Measurements from ENCODE around the gene CPM. TPM values are rescaled to one million over a fixed set of nuclear protein-coding genes. Genes with fewer than 3 reads are reported as not detected.

Gene CPM
- total and polyA plus RNA-seq, 10 donors, result 3.5 to 189 (median 52.5) TPM

DNA sequence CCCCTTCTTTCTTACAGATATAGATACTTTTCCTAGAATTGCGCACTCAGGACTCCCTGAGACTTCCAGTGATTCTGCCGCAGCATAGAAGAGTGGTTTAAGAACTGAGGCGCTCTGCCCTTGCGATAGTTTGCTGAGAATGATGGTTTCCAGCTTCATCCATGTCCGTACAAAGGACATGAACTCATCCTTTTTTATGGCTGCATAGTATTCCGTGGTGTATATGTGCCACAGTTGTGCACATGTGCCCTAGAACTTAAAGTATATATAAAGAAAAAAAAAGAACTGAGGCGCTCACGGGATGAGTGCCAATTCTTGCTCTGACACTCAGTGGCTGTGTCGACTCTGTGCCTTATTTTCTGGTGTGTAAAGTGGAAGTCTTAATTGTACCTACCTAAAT, 1.4 kb upstream of the CPM start:
- Histone ChIP-seq H3K9me3 (peaks cover 0 to 6% (median 0%) of the 10 kb centered on the region in 8 donors), H3K4me3 (no peak overlapping the region), H3K4me1 (peaks cover 4 to 34% (median 22%) of the 10 kb centered on the region in 6 donors), H3K36me3 (peaks cover 0 to under 1% (median 0%) of the 10 kb centered on the region in 6 donors), H3K27me3 (replicated peaks in 1 of 7) (peaks cover 0 to 17% (median 0%) of the 10 kb centered on the region in 7 donors), H3K27ac (no peak overlapping the region)
- intact Hi-C loops (cut with DNase I; ENCODE audit: low total_unique reads), result no loop called here
- no peak for DNase-seq
- no peak for TF ChIP-seq POLR2A (IDR thresholded peaks at IDR 0.05)
- TF ChIP-seq, protein P1, sequence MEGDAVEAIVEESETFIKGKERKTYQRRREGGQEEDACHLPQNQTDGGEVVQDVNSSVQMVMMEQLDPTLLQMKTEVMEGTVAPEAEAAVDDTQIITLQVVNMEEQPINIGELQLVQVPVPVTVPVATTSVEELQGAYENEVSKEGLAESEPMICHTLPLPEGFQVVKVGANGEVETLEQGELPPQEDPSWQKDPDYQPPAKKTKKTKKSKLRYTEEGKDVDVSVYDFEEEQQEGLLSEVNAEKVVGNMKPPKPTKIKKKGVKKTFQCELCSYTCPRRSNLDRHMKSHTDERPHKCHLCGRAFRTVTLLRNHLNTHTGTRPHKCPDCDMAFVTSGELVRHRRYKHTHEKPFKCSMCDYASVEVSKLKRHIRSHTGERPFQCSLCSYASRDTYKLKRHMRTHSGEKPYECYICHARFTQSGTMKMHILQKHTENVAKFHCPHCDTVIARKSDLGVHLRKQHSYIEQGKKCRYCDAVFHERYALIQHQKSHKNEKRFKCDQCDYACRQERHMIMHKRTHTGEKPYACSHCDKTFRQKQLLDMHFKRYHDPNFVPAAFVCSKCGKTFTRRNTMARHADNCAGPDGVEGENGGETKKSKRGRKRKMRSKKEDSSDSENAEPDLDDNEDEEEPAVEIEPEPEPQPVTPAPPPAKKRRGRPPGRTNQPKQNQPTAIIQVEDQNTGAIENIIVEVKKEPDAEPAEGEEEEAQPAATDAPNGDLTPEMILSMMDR (IDR thresholded peaks at IDR 0.05 in 8 of 11, conservative IDR thresholded peaks at IDR 0.05 in 3 of 11), result no peak
- no peak for TF ChIP-seq POLR2AphosphoS5 (IDR thresholded peaks at IDR 0.05)
- 92 to 97% (median 95%) methylated on average over 9 of the region's 9 CpGs for WGBS, 5 donors

DNA sequence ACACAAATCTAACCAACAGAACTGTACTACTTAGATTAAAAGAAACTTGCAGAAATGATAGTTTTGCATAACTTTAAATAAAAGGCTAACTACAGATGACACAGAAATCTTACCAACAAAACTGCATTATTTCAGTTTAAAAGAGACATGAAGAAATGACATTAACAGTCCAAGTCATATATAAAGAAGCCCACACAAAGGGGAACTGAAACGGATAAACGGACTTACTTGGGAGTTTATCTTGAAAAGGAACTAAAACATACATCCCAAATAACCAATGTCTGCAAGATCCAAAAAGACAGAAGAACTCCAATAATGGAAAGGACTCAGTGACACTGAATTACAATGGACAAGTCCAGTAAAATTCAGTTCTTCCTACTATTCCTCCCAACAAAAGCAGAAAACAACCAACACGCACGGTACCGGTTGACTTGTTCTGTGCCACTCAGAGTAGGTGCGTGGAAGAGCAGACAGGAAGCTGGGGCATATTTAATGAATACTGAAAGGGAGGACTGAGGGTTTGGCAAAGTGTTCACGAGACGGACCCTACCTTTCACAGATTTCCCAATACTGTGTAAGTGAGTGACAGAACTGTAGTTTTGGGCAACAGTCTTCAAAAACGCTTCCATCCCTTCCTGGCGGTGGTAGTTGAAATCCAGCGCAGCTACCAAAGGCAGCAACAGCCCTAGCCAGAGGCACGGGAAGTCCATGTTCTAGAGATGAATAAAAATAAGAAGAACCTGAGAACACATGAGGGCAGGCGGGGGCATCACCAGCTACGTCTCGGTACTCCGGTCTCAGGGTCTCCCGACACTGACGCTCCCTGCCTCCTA, 627 bp downstream of the CPM start:
- Histone ChIP-seq H3K27ac (peak overlapping the region; percentile 32 to 89 (median 82)), H3K4me3 (peak overlapping the region; percentile 73 to 92 (median 74)), H3K4me1 (peaks cover 4 to 32% (median 22%) of the 10 kb centered on the region in 6 donors), H3K27me3 (replicated peaks in 1 of 7) (peaks cover 0 to 17% (median 0%) of the 10 kb centered on the region in 7 donors), H3K9me3 (peaks cover 0 to 6% (median 0%) of the 10 kb centered on the region in 8 donors), H3K36me3 (peaks cover 0 to 10% (median 0%) of the 10 kb centered on the region in 6 donors)
- 2 to 5% (median 4%) methylated on average over 18 of the region's 18 CpGs for WGBS, 5 donors
- TF ChIP-seq POLR2A (IDR thresholded peaks at IDR 0.05), result no peak
- DNase-seq, result no peak
- intact Hi-C loops (cut with DNase I; ENCODE audit: low total_unique reads), result no loop called here

DNA sequence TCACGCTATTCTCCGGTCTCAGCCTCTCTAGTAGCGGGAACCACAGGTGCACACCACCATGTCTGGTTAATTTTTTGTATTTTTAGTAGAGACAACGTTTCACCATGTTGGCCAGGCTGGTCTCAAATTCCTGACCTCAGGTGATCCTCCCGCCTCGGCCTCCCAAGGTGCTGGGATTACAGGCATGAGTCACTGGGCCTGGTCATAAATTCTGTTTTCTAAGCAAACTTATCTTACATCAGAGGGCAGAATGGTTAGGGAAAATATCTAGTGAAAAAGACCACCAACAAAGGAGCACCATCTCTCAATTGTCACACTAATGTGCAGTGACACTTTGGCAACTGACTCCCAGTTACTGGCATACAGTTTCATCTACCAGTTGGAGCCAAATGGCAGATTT, 2.8 kb downstream of the CPM start:
- Histone ChIP-seq H3K27ac (no peak overlapping the region), H3K9me3 (peaks cover 0 to 6% (median 0%) of the 10 kb centered on the region in 8 donors), H3K4me3 (peak overlapping the region in 5 of 8 donors; percentile 10 to 92 (median 73)), H3K27me3 (replicated peaks in 1 of 7) (peaks cover 0 to 17% (median 0%) of the 10 kb centered on the region in 7 donors), H3K36me3 (peaks cover 0 to 10% (median 0%) of the 10 kb centered on the region in 6 donors), H3K4me1 (peaks cover 4 to 30% (median 22%) of the 10 kb centered on the region in 6 donors)
- TF ChIP-seq, protein P1 (IDR thresholded peaks at IDR 0.05 in 8 of 11, conservative IDR thresholded peaks at IDR 0.05 in 3 of 11), result no peak
- intact Hi-C loops (cut with DNase I; ENCODE audit: low total_unique reads), result no loop called here
- 87 to 95% (median 89%) methylated on average over 6 of the region's 6 CpGs for WGBS, 5 donors
- no peak for DNase-seq

DNA sequence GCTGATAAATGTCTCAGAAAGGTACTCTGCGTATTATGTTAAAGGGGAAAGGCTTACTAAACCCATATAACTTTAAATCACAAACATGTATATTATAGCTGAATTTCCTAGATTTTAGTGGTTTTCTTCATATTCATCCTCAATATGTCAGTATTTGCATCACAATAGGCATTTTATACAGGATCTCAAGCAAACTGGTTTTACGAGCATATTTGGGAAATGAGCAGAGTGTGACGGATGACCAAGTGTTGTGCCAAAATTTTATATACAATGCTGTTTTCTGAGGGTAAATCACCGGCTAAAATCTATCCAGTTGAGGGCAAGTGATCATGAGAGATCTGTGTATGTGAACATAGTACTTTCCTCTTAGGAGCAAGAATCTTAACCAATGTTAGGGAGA, 8.4 kb downstream of the CPM start:
- DNase-seq, result no peak
- Histone ChIP-seq H3K4me1 (no peaks in the 10 kb centered on the region), H3K36me3 (peaks cover 0 to 10% (median 0%) of the 10 kb centered on the region in 6 donors), H3K9me3 (no peaks in the 10 kb centered on the region), H3K4me3 (no peak overlapping the region), H3K27me3 (replicated peaks in 1 of 7) (no peaks in the 10 kb centered on the region), H3K27ac (no peak overlapping the region)
- intact Hi-C loops (cut with DNase I; ENCODE audit: low total_unique reads), result no loop called here
- 93 to 99% (median 96%) methylated on average over 4 of the region's 4 CpGs for WGBS, 5 donors
- TF ChIP-seq POLR2A (IDR thresholded peaks at IDR 0.05) (no peak), POLR2AphosphoS5 (IDR thresholded peaks at IDR 0.05) (no peak)
- TF ChIP-seq, protein P1 (IDR thresholded peaks at IDR 0.05 in 8 of 11, conservative IDR thresholded peaks at IDR 0.05 in 3 of 11), result no peak
